IMR-90 (cell line): ENCODE measurements around the gene RPS15A. TPM values are rescaled to one million over a fixed set of nuclear protein-coding genes. Genes with fewer than 3 reads are reported as not detected.
"Not testable (repeated sequence)": the region's sequence is repeated elsewhere in the genome, so short reads cannot be mapped to it uniquely, and the experiment has no call there.

Experiments
- ATAC-seq: fragments of 200-7000 bp; cut with Tn5 transposase; 2 replicates; pipeline ENCODE4 v1.9.1; 2020; ENCODE audit warnings: low read depth, mild to moderate bottlenecking, moderate library complexity
- BruUV-seq: library from RNA; stranded (reverse); fragments of 400-500 nt; replicated peaks from 2 replicates; lab custom pipeline; 2021; lab: Mats Ljungman, UMichigan
- CTCF ChIA-PET: fragments of 300-600 bp; formaldehyde crosslinking; extraction: SDS; loops from one replicate; lab custom pipeline; 2021; ENCODE audit warnings: antibody characterized with exemption; lab: Yijun Ruan, JAX
- POLR2A ChIA-PET: fragments of 300-600 bp; sonication (Branson Sonifier 250); formaldehyde crosslinking; loops from one replicate; lab custom pipeline; 2022; ENCODE audit warnings: antibody characterized with exemption; ENCODE audit not compliant: unreplicated experiment; lab: Charles Lee
- DNase-seq: peaks from one replicate; pipeline ENCODE4 v3.0.0; 2013
- H2AFZ ChIP-seq: replicated peaks from 2 replicates; pipeline ENCODE3; 2013; ENCODE audit warnings: low read length, mild to moderate bottlenecking; ENCODE audit not compliant: poor library complexity
- H2AK5ac ChIP-seq: 2 replicates; pipeline ENCODE4 v1.6.1; 2013; ENCODE audit warnings: low read depth, low read length, inconsistent platforms
- H2AK9ac ChIP-seq: replicated peaks from 2 replicates; pipeline ENCODE3; 2013; ENCODE audit warnings: mild to moderate bottlenecking, low read depth, low read length, moderate library complexity; ENCODE audit not compliant: poor library complexity
- H2BK120ac ChIP-seq: 2 replicates; pipeline ENCODE4 v1.6.1; 2013; ENCODE audit warnings: low read depth, low read length, inconsistent platforms
- H2BK15ac ChIP-seq: 3 replicates; pipeline ENCODE4 v1.6.1; 2013; ENCODE audit warnings: low read depth, low read length, inconsistent platforms
- H2BK20ac ChIP-seq: 2 replicates; pipeline ENCODE4 v1.6.1; 2013; ENCODE audit warnings: low read depth, mild to moderate bottlenecking, inconsistent platforms, low read length, moderate library complexity
- H2BK5ac ChIP-seq: 2 replicates; pipeline ENCODE4 v1.6.1; 2013; ENCODE audit warnings: mild to moderate bottlenecking, low read depth, low read length, inconsistent platforms; ENCODE audit not compliant: poor library complexity, severe bottlenecking
- H3K14ac ChIP-seq: replicated peaks from 2 replicates; pipeline ENCODE4 v1.6.1; 2013; ENCODE audit warnings: low read depth, low read length, inconsistent platforms
- H3K18ac ChIP-seq: 2 replicates; pipeline ENCODE4 v1.6.1; 2013; ENCODE audit warnings: low read depth, low read length, control low read depth
- H3K23ac ChIP-seq: 2 replicates; pipeline ENCODE4 v1.6.1; 2013; ENCODE audit warnings: low read depth, low read length, inconsistent platforms
- H3K27ac ChIP-seq: 2 replicates; pipeline ENCODE4 v1.5.1; 2013; ENCODE audit warnings: mild to moderate bottlenecking, control low read depth, low read length; ENCODE audit not compliant: insufficient read depth
- H3K27me3 ChIP-seq: 2 replicates; pipeline ENCODE4 v1.6.1; 2013; ENCODE audit warnings: low read length; ENCODE audit not compliant: control insufficient read depth, insufficient read depth
- H3K36me3 ChIP-seq: 2 replicates; pipeline ENCODE4 v1.6.1; 2013; ENCODE audit warnings: low read length, mixed read lengths; ENCODE audit not compliant: control insufficient read depth, insufficient read depth
- H3K4ac ChIP-seq: 2 replicates; pipeline ENCODE4 v1.6.1; 2013; ENCODE audit warnings: low read depth, low read length, inconsistent platforms
- H3K4me1 ChIP-seq: 2 replicates; pipeline ENCODE4 v1.6.1; 2013; ENCODE audit warnings: low read length, mixed read lengths; ENCODE audit not compliant: control insufficient read depth, insufficient read depth
- H3K4me2 ChIP-seq: 2 replicates; pipeline ENCODE4 v1.6.1; 2013; ENCODE audit warnings: low read depth, mild to moderate bottlenecking, control low read depth, low read length, moderate library complexity
- H3K4me3 ChIP-seq: 2 replicates; pipeline ENCODE4 v1.5.1; 2013; ENCODE audit warnings: low read depth, mild to moderate bottlenecking, control low read depth, low read length, moderate library complexity; ENCODE audit not compliant: insufficient read depth
- H3K56ac ChIP-seq: 2 replicates; pipeline ENCODE4 v1.6.1; 2013; ENCODE audit warnings: low read length, inconsistent platforms; ENCODE audit not compliant: insufficient read depth; ENCODE audit errors: extremely low read depth
- H3K79me1 ChIP-seq, 2 experiments: 2 replicates each; pipeline ENCODE4 v1.6.1; 2013; ENCODE audit warnings: low read length in 2 of 2, inconsistent platforms in 1 of 2, low read depth in 1 of 2
- H3K9ac ChIP-seq: 2 replicates; pipeline ENCODE4 v1.6.1; 2013; ENCODE audit warnings: low read depth, low read length, control low read depth
- H3K9me1 ChIP-seq: 2 replicates; pipeline ENCODE4 v1.6.1; 2013; ENCODE audit warnings: low read length, inconsistent platforms; ENCODE audit not compliant: insufficient read depth
- H3K9me3 ChIP-seq: 2 replicates; pipeline ENCODE4 v1.6.1; 2013; ENCODE audit warnings: low read length; ENCODE audit not compliant: control insufficient read depth, insufficient read depth
- H4K20me1 ChIP-seq: 2 replicates; pipeline ENCODE4 v1.6.1; 2013; ENCODE audit warnings: low read length, inconsistent platforms; ENCODE audit not compliant: insufficient read depth
- H4K5ac ChIP-seq: 2 replicates; pipeline ENCODE4 v1.6.1; 2013; ENCODE audit warnings: mild to moderate bottlenecking, low read depth, low read length, control low read depth
- H4K8ac ChIP-seq, 2 experiments: 2 replicates each; pipeline ENCODE4 v1.6.1; 2013; ENCODE audit warnings: low read depth in 2 of 2, low read length in 2 of 2, control low read depth in 1 of 2, inconsistent platforms in 1 of 2
- H4K91ac ChIP-seq: 2 replicates; pipeline ENCODE4 v1.6.1; 2013; ENCODE audit warnings: low read depth, low read length, inconsistent platforms; ENCODE audit not compliant: insufficient read depth
- WGBS, 2 experiments: methylation state at CpG; one replicate each; pipeline versions ENCODE4 v1.1.5 to v1.1.7; 2013; ENCODE audit warnings: missing lambda C conversion rate in 2 of 2; ENCODE audit not compliant: insufficient read length in 1 of 2; ENCODE audit errors: extremely low coverage in 2 of 2; 5-methylcytosine and 5-hydroxymethylcytosine counted together
- dilution Hi-C: fragments of 300-500 bp; cut with HindIII; formaldehyde crosslinking; loops from one replicate; pipeline ENCODE4 v1.14.3; 2018; ENCODE audit warnings: low sequenced_read_pairs; ENCODE audit not compliant: unreplicated experiment
- in situ Hi-C: fragments of 300-500 bp; cut with MboI; formaldehyde crosslinking; loops from 3 replicates; pipeline ENCODE4 v1.14.3; 2019; ENCODE audit warnings: low sequenced_read_pairs, inconsistent platforms, mixed read lengths
- intact Hi-C: fragments of 100-400 bp; cut with micrococcal nuclease; formaldehyde crosslinking; loops from 2 replicates; pipeline ENCODE4 v1.10.0; 2022
- polyA plus RNA-seq, 3 experiments: library from polyadenylated mRNA; depleted of rRNA; stranded (reverse); fragments of >200 nt; gene quantifications; 2 replicates each; pipeline ENCODE4 v1.2.3, GENCODE V29; 2012; ENCODE audit warnings: low replicate concordance in 1 of 3
- total RNA-seq: library from RNA; depleted of rRNA; stranded (reverse); fragments of >200 nt; gene quantifications from 2 replicates; pipeline ENCODE4 v1.2.3, GENCODE V29; 2012; rRNA removed

The RPS15A gene
- total and polyA plus RNA-seq, 2 of the 4 experiments (the other 2 are of a cell fraction), result 4,588 to 4,619 TPM

DNA sequence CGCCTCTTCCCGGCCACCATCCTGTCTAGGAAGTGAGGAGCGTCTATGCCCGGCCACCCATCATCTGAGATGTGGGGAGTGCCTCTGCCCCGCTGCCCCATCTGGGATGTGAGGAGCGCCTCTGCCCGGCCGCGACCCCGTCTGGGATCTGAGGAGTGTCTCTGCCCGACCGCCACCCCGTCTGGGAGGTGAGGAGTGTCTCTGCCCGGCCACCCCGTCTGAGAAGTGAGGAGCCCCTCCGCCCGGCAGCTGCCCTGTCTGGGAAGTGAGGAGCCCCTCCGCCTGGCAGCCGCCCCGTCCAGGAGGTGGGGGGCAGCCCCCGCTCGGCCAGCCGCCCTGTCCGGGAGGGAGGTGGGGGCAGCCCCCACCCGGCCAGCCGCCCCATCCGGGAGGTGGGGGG, 55.9 kb downstream of the RPS15A start:
- H3K56ac ChIP-seq, H2BK5ac ChIP-seq, H3K4me2 ChIP-seq, H2AK5ac ChIP-seq, H3K9me3 ChIP-seq, POLR2A ChIA-PET, H3K27ac ChIP-seq, H3K4me3 ChIP-seq, in situ Hi-C loops, intact Hi-C loops, BruUV-seq, H4K91ac ChIP-seq, H3K4me1 ChIP-seq, H2BK120ac ChIP-seq, H4K8ac ChIP-seq, H2AFZ ChIP-seq, dilution Hi-C loops, ATAC-seq, CTCF ChIA-PET, DNase-seq, H3K4ac ChIP-seq, H3K9ac ChIP-seq, H3K23ac ChIP-seq, H2BK15ac ChIP-seq, H3K14ac ChIP-seq, H4K5ac ChIP-seq, H3K27me3 ChIP-seq, H3K9me1 ChIP-seq, H3K79me1 ChIP-seq, H3K18ac ChIP-seq, H4K20me1 ChIP-seq, H2BK20ac ChIP-seq, H2AK9ac ChIP-seq, H3K36me3 ChIP-seq: not testable (repeated sequence)
- WGBS, 2 experiments, result no CpG with 5 or more reads among the region's 27 CpGs

Other genes starting within 250 kb of the RPS15A start
- gene NOMO2, start 228.2 kb downstream of the RPS15A start, total RNA-seq, result 89.7 and 103 TPM in 2 replicates
- 184 and 195 TPM in 2 replicates for gene NOMO2, start 228.2 kb downstream of the RPS15A start, polyA plus RNA-seq (2012; rRNA removed)
- 190 and 614 TPM in 2 replicates for gene ARL6IP1, start 11.2 kb upstream of the RPS15A start, total RNA-seq
- 69.6 and 78.1 TPM in 2 replicates for gene ARL6IP1, start 11.2 kb upstream of the RPS15A start, polyA plus RNA-seq (2012; rRNA removed)
- 53.8 and 55.8 TPM in 2 replicates for gene SMG1, start 136.1 kb upstream of the RPS15A start, total RNA-seq
- 11.1 and 13.4 TPM in 2 replicates for gene SMG1, start 136.1 kb upstream of the RPS15A start, polyA plus RNA-seq (2012; rRNA removed)
- gene TMC7, start 193.6 kb upstream of the RPS15A start, total RNA-seq, result 0.28 and 0.36 TPM in 2 replicates
- gene TMC7, start 193.6 kb upstream of the RPS15A start, polyA plus RNA-seq (2012; rRNA removed), result 0.16 and 0.27 TPM in 2 replicates